ENCODE results near the gene ARID3C.

Gene ARID3C

GRCh38 chr9:34594177-34594576 is 34.7 kb downstream of the ARID3C start:
- no peak for DNase-seq (ENCODE audit: low spot score)

DNA sequence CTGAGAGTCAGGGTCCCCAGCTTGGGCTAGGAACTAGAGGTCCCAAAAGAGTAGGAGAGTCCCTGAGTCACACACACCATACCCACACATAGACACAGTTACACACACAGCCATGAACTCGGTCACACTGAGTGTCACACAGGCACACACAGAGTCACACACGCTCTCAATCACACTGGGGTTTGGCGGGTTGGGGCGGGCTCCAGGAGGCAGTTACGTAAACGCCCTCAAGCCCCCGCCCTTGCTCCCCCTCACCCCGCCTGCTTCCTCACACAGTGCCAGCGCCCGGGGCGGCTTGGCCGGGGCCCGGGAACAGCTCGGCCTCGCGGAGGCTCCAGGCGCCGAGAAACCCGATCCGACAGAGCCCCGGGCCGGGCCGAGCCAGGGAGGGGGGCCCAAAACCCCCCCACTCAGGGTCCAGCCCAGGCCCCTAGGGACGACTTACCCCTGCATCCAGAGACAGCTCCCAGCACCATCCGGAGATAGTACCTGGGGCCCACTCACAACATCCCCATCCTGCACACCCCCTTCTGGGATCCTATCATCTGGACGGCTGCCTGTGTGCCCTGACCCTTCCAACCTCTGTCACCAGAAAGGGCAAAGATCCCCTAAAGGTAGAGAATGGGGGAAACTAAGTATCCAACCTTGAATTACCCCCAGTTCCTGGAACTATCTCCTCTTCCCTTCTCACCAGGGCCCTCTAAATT is 35.8 kb downstream of the ARID3C start:
- no peak for DNase-seq (ENCODE audit: low spot score)

DNA sequence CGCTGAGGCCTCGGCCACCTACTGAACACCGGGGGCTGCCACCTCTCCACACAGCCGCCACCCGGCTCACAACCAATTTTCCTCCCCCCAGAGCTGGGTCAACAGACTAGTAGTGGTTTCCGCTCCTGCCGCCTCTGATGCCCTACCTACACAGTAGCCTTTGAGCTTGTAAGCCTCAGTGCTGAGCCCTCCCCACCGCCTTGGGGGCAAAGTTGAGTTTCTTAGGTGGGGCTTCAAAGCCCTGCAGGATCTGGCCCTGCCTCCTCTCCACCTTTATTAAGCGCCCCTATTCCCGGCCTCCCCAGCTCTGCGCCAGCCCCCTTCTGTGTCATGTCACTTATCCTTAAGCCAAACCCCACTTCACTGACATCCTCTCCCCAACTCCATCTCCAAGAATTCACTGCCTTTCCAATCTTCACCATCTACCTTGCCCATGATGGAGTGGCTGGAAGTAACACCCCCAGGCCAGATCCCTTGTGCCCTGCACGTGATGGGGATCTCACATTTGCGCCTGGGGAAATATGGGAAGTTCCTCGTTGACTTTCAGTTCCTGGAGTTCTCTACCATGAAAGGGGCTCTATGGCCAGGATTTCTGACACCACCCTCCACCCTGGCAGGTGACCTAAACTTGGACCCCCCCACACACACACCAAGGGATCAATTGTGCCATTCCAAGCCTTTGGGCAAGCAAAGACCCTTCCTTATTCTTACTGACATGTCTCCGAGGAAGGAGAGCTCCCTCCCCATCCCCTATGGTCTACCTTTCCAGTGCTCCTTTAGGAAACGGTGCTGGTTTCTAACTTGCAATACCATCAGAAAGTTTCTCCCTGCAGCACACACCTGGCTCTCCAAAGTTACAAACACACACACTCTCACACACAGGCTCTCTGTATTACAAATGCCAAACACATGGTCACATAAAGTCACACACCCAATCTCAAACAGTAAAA is 36.7 kb downstream of the ARID3C start:
- no peak for DNase-seq (ENCODE audit: low spot score)

DNA sequence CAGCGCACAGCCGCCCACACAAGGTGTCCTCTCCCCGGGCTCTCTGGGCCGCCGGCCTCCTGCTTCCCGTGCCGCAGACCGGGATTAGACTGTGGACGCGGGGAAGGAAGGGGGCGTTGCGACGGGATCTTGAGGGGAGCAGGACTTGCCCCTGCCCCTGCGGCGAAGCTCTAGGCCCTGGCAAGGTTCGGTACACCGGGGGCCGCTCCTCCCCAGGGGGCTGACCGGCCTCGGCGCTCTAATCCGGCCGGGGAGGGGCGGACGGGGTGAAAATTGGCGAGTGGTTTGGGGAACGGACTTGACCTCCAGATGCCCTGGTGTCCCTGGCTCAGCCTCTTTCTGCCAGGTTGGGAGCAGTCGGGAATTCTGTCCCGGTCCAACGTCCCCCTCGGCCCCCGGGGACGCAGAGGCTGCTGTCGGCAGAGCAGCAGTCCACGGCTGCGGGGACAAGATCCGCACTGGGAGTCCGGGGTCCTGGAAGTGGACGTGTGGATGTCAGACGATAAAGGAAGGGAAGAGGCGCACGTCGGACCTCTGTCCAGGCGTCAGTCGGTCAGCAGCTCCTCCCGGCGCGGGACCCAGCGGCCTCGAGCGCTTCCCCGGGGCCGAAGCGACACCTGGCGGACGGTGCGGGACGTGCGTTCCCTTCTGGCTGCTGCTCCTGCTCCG is 37.5 kb downstream of the ARID3C start:
- DNase-seq (ENCODE audit: low spot score): peak; percentile 96

GRCh38 chr9:34590381-34591247 is 38.3 kb downstream of the ARID3C start:
- DNase-seq (ENCODE audit: low spot score): peak; percentile 39

- DNase-seq (ENCODE audit: low spot score): peak; percentile 41
These were observed 39.1 kb downstream of the ARID3C start, which contains the start of gene CNTFR for GRCh38 chr9:34589636-34590380. Gene CNTFR (minus strand): TSS chr9:34589724. CDS start chr9:34568981, 20,743 bp downstream.

GRCh38 chr9:34588671-34589635 is 39.9 kb downstream of the ARID3C start:
- DNase-seq (ENCODE audit: low spot score): no peak

DNA sequence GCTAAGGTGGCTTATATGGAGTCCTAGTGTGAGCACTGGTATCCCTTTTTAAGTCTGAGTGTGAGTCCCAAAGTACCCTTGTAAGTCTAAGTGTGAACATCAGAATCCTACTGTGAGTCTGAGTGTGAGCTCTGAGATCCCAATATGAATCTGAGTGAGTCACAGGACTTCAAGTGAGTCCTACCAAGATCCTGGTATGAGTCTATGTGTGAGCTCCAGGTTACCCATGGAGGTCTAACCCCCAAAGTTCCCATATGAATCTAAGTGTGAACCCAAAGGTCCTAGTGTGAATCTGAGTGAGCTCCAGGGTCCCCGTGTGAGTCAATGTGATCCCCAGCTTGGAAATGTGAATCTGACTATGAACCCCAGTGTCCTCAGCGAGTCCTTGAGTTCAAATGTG is 41.6 kb downstream of the ARID3C start:
- no peak for DNase-seq (ENCODE audit: low spot score)

DNA sequence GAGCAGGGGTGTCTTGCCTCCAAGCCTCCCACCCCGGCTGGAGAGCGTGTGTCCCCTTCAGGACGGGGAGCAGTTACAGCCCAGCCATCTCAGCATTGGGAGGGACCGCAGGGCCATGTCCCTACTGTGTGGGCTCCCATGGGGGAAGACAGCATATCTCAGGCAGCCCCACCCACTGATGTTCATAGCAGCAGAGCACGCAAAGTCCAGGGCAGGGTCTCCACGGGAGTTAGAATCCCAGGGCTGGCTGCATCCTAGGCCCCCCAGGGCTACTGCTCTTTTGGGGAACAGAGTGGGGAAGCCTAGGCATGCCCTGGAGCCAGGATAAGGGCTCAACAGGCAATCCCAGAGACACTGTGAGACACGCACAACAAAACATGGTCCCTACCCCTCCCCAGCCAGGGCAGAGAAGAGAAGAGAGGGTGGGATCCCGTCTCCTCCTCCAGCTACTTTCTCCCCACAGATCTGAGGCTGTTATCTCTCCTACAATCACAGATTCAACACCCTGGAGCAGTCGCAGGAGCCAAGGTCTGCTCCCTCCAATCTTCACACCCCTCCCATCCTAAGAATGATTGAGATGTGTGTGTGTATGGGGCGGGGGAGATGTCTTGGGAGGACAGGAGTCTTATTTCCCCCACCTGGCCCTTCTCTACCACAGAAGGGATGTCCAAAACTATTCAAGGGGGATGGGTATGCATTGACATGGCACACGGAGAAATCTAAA is 42.8 kb downstream of the ARID3C start:
- DNase-seq (ENCODE audit: low spot score): no peak

DNA sequence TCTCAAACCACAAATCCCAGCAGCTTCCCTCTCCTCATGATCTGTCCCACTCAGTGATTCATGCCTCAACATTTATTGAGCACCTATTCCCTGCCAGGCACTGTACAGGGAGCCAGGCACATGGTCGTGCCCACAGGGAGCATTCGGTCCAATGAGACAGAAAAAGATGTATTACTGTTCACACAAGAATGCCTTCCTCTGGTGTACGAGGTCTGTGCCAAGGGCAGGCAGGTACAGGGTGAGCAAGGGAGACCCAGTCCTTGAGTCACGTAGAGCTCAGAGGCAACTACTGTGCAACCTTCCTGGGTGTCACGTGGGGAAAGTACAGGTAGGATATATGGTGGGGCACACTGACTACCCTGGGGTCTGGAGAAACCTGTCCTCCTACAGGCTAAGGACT is 43.9 kb downstream of the ARID3C start:
- no peak for DNase-seq (ENCODE audit: low spot score)

GRCh38 chr9:34582787-34583186 is 46.1 kb downstream of the ARID3C start:
- no peak for DNase-seq (ENCODE audit: low spot score)

- no peak for DNase-seq (ENCODE audit: low spot score)
These were observed 47.5 kb downstream of the ARID3C start for GRCh38 chr9:34581318-34581717.

DNA sequence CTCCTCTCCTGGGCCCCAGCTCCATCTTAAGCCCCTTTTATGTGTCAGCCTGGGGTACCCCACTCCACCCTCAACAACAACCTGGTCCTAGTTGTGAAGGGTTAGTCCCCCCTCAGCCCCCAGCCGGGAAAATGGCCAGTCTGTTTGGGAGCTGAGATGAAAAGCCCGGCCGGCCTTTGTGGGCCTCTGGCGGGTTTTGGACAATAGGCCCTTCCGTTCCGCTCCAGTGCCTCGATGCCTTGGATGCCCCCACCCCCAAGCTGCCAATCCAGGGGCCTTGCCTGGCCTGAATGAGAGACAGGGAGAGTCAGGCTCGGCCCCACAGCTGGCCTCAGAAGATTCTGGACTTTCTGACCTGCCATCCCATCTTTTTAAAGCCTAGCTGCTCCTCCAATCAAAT is 48.5 kb downstream of the ARID3C start:
- no peak for DNase-seq (ENCODE audit: low spot score)

- no peak for DNase-seq (ENCODE audit: low spot score)
These were observed 49.1 kb downstream of the ARID3C start for GRCh38 chr9:34579808-34580163.

- no peak for DNase-seq (ENCODE audit: low spot score)
These were observed 49.6 kb downstream of the ARID3C start for GRCh38 chr9:34579104-34579807.

GRCh38 chr9:34578241-34579103 is 50.4 kb downstream of the ARID3C start:
- DNase-seq (ENCODE audit: low spot score): peak; percentile 67

Data from GM03348 (cell line).